22Rv1 (cell line): ENCODE data around the gene JMJD7.

Experiments used
- CTCF ChIP-seq: fragments of 450-650 bp; IDR thresholded peaks from 2 replicates; pipeline ENCODE4 v1.5.1; 2017; ENCODE audit warnings: mild to moderate bottlenecking
- ZFX ChIP-seq: fragments of 450-650 bp; IDR thresholded peaks from 2 replicates; pipeline ENCODE4 v1.6.1; 2017; ENCODE audit warnings: antibody characterized with exemption, borderline replicate concordance

GRCh38 chr15:41878355-41878699 is 50.4 kb downstream of the JMJD7 start:
- TF ChIP-seq CTCF = no peak
- no peak for TF ChIP-seq ZFX
